DOHH2 (cell line): Measurements from ENCODE around the gene COL27A1.

Experiments used
- H3F3A ChIP-seq: fragments of 200-600 bp; sonication (generic), shearing (Covaris generic); 2 replicates; pipeline ENCODE4 v1.6.0; 2016; ENCODE audit warnings: antibody characterized with exemption, mild to moderate bottlenecking; ENCODE audit not compliant: control insufficient read depth, insufficient read depth
- H3K27ac ChIP-seq: fragments of 200-600 bp; sonication (generic); 2 replicates; pipeline ENCODE4 v1.5.1; 2014; ENCODE audit warnings: low read depth, mild to moderate bottlenecking, low read length, moderate library complexity
- H3K27me3 ChIP-seq: fragments of 200-600 bp; sonication (generic); 2 replicates; pipeline ENCODE4 v1.6.1; 2014; ENCODE audit warnings: mild to moderate bottlenecking, low read length, mixed read lengths; ENCODE audit not compliant: control insufficient read depth
- H3K36me3 ChIP-seq: fragments of 200-600 bp; sonication (generic); 2 replicates; pipeline ENCODE4 v1.6.1; 2014; ENCODE audit warnings: mild to moderate bottlenecking, low read length, moderate library complexity, mixed read lengths; ENCODE audit not compliant: control insufficient read depth
- H3K4me1 ChIP-seq: fragments of 200-600 bp; sonication (generic); 2 replicates; pipeline ENCODE4 v1.6.1; 2014; ENCODE audit warnings: mild to moderate bottlenecking, low read length, mixed read lengths; ENCODE audit not compliant: control insufficient read depth
- H3K4me2 ChIP-seq: fragments of 200-600 bp; sonication (generic); 2 replicates; pipeline ENCODE4 v1.6.0; 2014; ENCODE audit warnings: mild to moderate bottlenecking, low read length, moderate library complexity
- H3K4me3 ChIP-seq: fragments of 200-600 bp; sonication (generic); 2 replicates; pipeline ENCODE4 v1.5.1; 2014; ENCODE audit warnings: mild to moderate bottlenecking, low read length, mixed read lengths
- H3K79me2 ChIP-seq: fragments of 200-600 bp; sonication (generic); 2 replicates; pipeline ENCODE4 v1.6.1; 2014; ENCODE audit warnings: mild to moderate bottlenecking, low read length, mixed read lengths; ENCODE audit not compliant: control insufficient read depth
- H3K9me2 ChIP-seq: fragments of 200-600 bp; sonication (generic); replicated peaks from 2 replicates; pipeline ENCODE4 v1.6.1; 2014; ENCODE audit warnings: mild to moderate bottlenecking, low read length, mixed read lengths; ENCODE audit not compliant: control insufficient read depth
- H3K9me3 ChIP-seq: fragments of 200-600 bp; sonication (generic); 2 replicates; pipeline ENCODE4 v1.6.1; 2014; ENCODE audit warnings: antibody characterized with exemption, low read length, mixed read lengths; ENCODE audit not compliant: control insufficient read depth, insufficient read depth
- H4K20me1 ChIP-seq: fragments of 200-600 bp; sonication (generic); 2 replicates; pipeline ENCODE4 v1.6.0; 2014; ENCODE audit warnings: low read depth, mild to moderate bottlenecking, antibody characterized with exemption, low read length, moderate library complexity; ENCODE audit not compliant: control insufficient read depth, insufficient read depth
- CTCF ChIP-seq: fragments of 200-600 bp; sonication (generic); IDR thresholded peaks from one replicate; pipeline ENCODE4 v1.5.1; 2014; ENCODE audit warnings: antibody characterized with exemption, mild to moderate bottlenecking, low read depth, low read length; ENCODE audit not compliant: poor library complexity, severe bottlenecking
- EZH2phosphoT487 ChIP-seq: fragments of 200-600 bp; sonication (generic); IDR thresholded peaks from 2 replicates; pipeline ENCODE4 v1.6.1; 2017; ENCODE audit warnings: borderline replicate concordance, mild to moderate bottlenecking, antibody characterized with exemption, low read length, moderate library complexity, mixed read lengths

The COL27A1 gene

DNA sequence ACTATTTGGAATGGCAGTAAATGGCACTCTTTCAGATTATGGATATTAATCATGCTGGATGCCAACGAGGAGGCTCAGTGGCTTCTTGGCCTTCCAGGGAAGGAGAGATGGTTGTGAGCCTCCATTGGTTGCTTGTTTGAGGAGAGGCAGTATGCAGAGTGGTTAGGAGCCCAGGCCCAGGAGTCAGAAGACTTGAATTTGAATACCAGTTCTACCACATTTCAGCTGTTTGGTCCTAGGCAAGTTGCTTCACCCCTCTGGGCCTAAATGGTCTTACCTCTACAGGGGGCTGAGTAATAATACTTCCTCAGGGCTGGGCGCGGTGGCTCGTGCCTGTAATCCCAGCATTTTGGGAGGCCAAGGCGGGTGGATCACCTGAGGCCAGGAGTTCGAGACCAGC lies 52.5 kb downstream of the COL27A1 start:
- H3K4me3 ChIP-seq = no peak overlapping the region
- H3K79me2 ChIP-seq = no peaks in the 10 kb centered on the region
- no peak overlapping the region for H3K4me2 ChIP-seq
- H3F3A ChIP-seq = no peaks in the 10 kb centered on the region
- H3K27ac ChIP-seq = no peak overlapping the region
- no peaks in the 10 kb centered on the region for H3K4me1 ChIP-seq
- no peak for TF ChIP-seq CTCF
- no peak for TF ChIP-seq EZH2phosphoT487
- H3K9me2 ChIP-seq = no peaks in the 10 kb centered on the region
- no peaks in the 10 kb centered on the region for H3K27me3 ChIP-seq
- no peaks in the 10 kb centered on the region for H3K9me3 ChIP-seq
- H4K20me1 ChIP-seq = no peaks in the 10 kb centered on the region
- H3K36me3 ChIP-seq = no peaks in the 10 kb centered on the region

DNA sequence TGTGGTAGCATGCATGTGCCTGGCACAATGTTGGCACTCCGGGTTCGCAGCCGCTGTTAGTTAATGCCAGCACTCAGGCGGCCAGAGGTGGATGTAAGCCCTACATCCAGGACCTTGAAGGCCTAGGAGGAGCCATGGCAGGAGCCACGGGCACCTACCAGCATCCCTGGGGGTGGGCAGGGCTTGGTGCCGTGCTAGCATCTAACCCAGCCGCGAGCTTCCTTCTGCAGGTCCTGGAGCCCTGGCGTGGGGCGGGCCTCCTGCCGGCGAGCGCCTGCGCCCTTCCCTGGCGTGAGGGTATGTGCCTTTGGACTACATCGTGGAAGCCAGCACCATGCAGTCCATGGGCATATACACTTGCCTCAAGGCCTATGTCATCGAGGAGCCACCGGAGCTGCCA lies 53.8 kb downstream of the COL27A1 start:
- Histone ChIP-seq H3K36me3 (no peaks in the 10 kb centered on the region), H3K4me1 (no peaks in the 10 kb centered on the region)

GRCh38 chr9:114210136-114210535 lies 54.8 kb downstream of the COL27A1 start:
- no peaks in the 10 kb centered on the region for H3K9me2 ChIP-seq
- H3K27ac ChIP-seq = no peak overlapping the region
- H3K79me2 ChIP-seq = no peaks in the 10 kb centered on the region
- TF ChIP-seq CTCF (no peak), EZH2phosphoT487 (no peak)
- H3K9me3 ChIP-seq = no peaks in the 10 kb centered on the region
- no peaks in the 10 kb centered on the region for H3K27me3 ChIP-seq
- no peak overlapping the region for H3K4me2 ChIP-seq
- H3K4me1 ChIP-seq = no peaks in the 10 kb centered on the region
- no peaks in the 10 kb centered on the region for H3K36me3 ChIP-seq
- H3K4me3 ChIP-seq = no peak overlapping the region
- H3F3A ChIP-seq = no peaks in the 10 kb centered on the region
- no peaks in the 10 kb centered on the region for H4K20me1 ChIP-seq

More for the DNA sequence above, 53.8 kb downstream of the COL27A1 start:
- no peak overlapping the region for H3K4me2 ChIP-seq
- no peaks in the 10 kb centered on the region for H3K9me2 ChIP-seq
- no peaks in the 10 kb centered on the region for H3K9me3 ChIP-seq
- H3K79me2 ChIP-seq = no peaks in the 10 kb centered on the region
- no peaks in the 10 kb centered on the region for H4K20me1 ChIP-seq
- H3K27ac ChIP-seq = no peak overlapping the region
- H3K27me3 ChIP-seq = no peaks in the 10 kb centered on the region
- H3K4me3 ChIP-seq = no peak overlapping the region
- TF ChIP-seq EZH2phosphoT487 = no peak
- no peak for TF ChIP-seq CTCF
- H3F3A ChIP-seq = no peaks in the 10 kb centered on the region

GRCh38 chr9:114210691-114211276 lies 55.4 kb downstream of the COL27A1 start:
- H3K9me3 ChIP-seq = no peaks in the 10 kb centered on the region
- H3K36me3 ChIP-seq = no peaks in the 10 kb centered on the region
- H3F3A ChIP-seq = no peaks in the 10 kb centered on the region
- H3K79me2 ChIP-seq = no peaks in the 10 kb centered on the region
- TF ChIP-seq CTCF (no peak), EZH2phosphoT487 (no peak)
- no peaks in the 10 kb centered on the region for H4K20me1 ChIP-seq
- H3K4me3 ChIP-seq = no peak overlapping the region
- no peaks in the 10 kb centered on the region for H3K9me2 ChIP-seq
- no peak overlapping the region for H3K4me2 ChIP-seq
- H3K27ac ChIP-seq = no peak overlapping the region
- no peaks in the 10 kb centered on the region for H3K27me3 ChIP-seq
- no peaks in the 10 kb centered on the region for H3K4me1 ChIP-seq
